ENCODE measurements around the gene KDM6A.
"Not testable (repeated sequence)": the region's sequence is repeated elsewhere in the genome, so short reads cannot be mapped to it uniquely, and the experiment has no call there.

KDM6A gene

DNA sequence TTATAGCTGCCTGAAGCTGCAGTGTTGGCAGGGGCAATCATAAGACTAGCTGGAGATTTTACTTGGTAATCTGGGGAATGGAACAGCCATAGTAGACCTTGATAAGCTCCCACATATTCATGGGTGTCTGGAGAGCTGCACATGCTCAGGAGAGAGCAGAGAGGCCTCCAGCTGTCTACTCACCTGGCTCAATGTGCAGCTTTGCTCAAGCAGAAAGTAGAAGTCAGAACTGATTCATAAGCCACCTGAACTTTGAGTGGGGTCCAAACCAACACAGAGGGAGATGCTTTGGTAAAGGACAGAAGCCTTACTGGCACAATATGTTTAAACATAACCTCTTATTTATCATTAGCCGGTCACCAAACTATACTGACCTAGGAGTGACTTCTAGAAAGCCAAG lies 54.4 kb downstream of the KDM6A start:
- DNase-seq (ENCODE audit: low read depth), result no peak

DNA sequence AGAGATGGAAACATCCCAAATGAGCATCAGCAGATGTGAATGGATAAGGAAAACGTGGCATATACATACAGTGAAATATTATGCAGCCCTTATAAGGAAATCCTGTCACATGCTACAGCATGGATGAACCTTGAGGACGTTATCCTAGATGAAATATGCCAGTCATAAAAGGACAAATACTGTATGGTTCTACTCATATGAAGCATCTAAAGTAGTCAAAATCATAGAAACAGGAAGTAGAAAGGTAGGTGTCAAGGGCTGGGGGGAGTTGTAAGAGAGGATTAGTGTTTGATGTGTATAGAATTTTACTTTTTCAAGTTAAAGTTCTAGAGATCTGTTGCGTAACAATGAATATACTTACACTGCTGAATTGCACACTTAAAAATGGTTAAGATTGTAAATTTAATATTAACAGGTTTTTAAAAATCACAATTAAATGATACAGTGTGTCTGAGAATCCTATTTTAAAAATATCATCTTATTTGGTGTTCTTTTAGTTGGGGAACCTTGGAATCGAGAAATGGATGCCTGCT lies 58.5 kb downstream of the KDM6A start:
- DNase-seq (ENCODE audit: low read depth), result no peak

DNA sequence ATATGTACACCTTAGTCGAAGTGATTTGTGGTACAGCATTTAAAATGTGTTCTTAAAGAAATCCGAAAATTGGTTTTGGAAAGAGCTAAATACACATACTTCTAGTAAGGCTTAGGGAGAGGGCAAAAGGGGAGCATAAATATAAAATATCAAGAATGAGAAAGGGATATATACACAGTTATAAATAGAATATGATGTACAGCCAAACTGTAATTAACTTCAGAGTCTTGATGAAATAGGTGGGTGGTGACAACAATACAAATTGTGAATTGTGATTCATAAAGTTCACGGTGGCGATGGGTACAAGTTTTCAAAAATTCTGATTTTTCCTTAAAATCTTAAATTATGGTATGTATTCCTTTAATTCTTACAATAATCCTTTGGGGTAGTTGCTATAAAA lies 62.2 kb downstream of the KDM6A start:
- DNase-seq (ENCODE audit: low read depth), result no peak

- DNase-seq (ENCODE audit: low read depth), result no peak
These were observed 62.7 kb downstream of the KDM6A start for GRCh38 chrX:44935640-44936039.

DNA sequence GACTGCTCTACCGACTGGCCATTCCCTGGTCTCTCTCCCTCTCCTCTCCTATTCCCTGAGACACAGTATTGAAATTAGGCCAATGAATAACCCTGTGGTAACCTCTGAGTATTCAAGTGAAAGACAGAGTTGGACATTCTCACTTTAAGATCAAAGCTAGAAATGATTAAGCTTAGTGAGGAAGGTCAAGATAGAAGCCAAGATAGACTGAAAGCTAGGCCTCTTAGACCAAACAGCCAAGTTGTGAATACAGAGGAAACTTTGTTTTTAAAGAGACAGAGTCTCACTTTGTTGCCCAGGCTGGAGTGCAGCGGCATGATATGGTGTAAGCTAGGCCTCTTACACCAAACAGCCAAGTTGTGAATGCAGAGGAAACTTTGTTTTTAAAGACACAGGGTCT lies 64.6 kb downstream of the KDM6A start:
- no peak for DNase-seq (ENCODE audit: low read depth)

- DNase-seq (ENCODE audit: low read depth), result no peak
These were observed 65.1 kb downstream of the KDM6A start for GRCh38 chrX:44938111-44938510.

GRCh38 chrX:44940541-44940940 lies 67.6 kb downstream of the KDM6A start:
- not testable (repeated sequence) for DNase-seq (ENCODE audit: low read depth)

DNA sequence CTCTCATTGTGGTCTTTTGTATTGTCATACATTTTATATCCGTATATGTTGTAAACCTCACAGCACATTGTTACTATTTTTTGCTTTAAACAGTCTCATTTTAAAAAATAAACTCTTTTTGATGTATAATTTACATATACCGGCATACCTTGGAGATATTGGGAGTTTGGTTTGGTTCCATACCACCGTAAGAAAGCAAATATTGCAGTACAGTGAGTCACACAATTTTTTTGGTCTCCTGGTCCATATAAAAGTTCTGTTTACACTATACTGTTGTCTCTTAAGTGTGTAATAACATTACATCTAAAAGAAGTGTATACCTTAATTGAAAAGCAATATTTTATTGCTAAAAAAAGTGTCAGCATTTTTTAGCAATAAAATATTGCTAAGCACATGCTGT lies 70.0 kb downstream of the KDM6A start:
- no peak for DNase-seq (ENCODE audit: low read depth)

- DNase-seq (ENCODE audit: low read depth), result no peak
These were observed 71.9 kb downstream of the KDM6A start for GRCh38 chrX:44944894-44945293.

DNA sequence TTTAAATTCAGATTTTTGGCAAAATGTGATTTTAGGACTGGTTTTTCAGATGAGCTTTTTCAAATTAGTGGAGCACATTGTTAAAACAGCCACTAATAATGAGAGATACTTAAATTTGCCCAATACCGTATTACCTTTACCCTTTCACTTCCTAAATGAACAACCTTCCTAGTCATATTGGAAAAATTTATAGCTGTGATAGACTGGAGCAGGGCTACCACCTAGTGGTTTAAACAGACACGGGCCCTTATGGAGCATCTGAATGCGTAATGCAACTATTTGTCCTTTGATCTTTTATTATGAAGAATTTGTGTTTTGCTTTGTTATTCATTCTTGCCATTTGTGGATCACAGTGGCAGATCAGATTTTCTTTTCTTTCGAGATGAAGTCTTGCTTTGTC lies 72.7 kb downstream of the KDM6A start:
- DNase-seq (ENCODE audit: low read depth), result no peak

DNA sequence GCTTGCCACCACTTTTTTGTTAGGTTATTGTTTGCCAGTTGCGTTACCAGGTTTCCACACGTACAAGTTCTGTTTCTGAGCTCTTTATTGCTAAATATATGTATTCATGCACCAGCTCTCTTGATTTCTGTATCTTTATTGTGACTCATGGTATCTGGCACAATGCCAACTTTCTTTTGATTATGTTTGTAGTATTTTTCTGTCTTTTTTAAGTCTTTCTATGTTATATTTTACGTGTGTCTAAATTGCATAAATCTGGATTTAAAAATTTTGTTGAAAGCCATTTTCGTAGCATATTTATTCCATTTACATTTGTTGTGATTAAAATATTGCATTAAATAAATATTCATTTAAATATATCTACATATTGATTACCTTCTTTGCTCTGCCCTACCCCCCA lies 73.8 kb downstream of the KDM6A start:
- no peak for DNase-seq (ENCODE audit: low read depth)

- DNase-seq (ENCODE audit: low read depth), result no peak
These were observed 75.0 kb downstream of the KDM6A start for GRCh38 chrX:44947995-44948394.

GRCh38 chrX:44948406-44948805 lies 75.4 kb downstream of the KDM6A start:
- no peak for DNase-seq (ENCODE audit: low read depth)

- DNase-seq (ENCODE audit: low read depth), result no peak
These were observed 76.1 kb downstream of the KDM6A start for GRCh38 chrX:44949125-44949524.

- not testable (repeated sequence) for DNase-seq (ENCODE audit: low read depth)
These were observed 77.7 kb downstream of the KDM6A start for GRCh38 chrX:44950471-44951366.

DNA sequence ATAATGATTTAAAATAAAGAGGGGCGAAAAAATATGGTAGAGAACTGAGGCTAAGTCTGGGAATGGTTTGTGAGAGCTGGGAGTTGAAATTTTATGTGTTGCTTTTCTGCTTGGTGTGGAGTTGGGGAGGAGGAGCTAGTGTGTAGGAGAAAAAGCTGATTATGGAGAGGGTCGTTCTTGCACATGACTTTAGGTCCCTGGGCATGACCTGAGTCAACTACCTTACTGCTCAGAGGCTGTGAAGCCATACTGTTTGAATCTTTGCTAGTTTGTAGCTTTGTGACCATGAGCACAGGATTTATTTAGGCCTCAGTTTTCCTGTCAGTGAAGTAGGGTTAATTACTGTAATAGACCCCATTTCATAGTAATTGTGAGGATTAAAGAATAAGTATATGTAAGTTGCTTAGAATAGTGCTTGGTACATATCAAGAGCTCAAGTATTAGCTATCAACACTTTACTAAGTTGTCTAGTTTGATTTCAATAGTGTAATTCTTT lies 78.6 kb downstream of the KDM6A start:
- no peak for DNase-seq (ENCODE audit: low read depth)

DNA sequence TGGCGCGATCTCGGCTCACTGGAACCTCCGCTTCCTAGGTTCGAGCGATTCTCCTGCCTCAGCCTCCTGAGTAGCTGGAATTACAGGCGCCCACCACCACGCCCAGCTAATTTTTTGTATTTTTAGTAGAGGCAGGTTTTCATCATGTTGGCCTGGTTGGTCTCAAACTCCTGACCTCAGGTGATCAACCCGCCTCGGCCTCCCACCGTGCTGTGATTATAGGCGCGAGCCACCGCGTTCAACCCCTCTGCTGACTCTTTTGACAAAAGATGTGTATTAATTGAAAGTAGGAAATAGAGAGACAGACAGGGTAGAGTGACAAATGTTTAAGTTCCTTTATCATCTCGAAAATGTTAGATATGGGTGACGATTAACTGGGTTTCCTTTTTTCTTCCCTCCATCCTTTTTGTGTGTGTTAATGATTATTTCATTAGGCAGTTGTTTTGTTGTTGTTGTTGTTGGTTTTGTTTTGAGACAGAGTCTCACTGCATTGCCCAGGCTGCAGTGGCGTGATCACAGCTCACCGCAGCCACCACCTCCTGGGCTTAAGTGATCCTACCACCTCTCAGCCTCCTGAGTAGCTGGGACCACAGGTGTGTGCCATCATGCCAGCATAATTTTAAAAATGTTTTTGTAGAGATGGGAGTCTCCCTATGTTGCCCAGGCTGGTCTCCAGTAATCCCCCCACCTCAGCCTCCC lies 79.5 kb downstream of the KDM6A start:
- DNase-seq (ENCODE audit: low read depth), result no peak

- DNase-seq (ENCODE audit: low read depth), result no peak
These were observed 80.9 kb downstream of the KDM6A start for GRCh38 chrX:44953734-44954502.

- DNase-seq (ENCODE audit: low read depth), result no peak
These were observed 81.6 kb downstream of the KDM6A start for GRCh38 chrX:44954562-44954961.

DNA sequence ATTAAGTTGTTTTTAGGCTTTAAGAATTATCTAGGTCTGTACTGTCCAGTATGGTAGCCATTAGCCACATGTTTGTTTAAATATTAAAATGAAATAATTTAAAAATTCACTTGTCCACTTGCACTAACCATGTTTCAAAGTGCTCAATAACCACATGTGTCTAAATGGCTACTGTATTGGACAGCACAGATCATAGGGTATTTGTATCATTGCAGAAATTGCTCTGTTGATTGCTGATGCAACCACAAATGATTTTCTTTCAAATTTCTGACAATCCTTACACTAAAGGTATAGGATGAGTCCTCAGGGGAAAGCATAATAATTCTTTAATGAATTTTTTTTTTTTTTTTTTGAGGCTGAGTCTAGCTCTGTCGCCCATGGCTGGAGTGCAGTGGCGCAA lies 84.9 kb downstream of the KDM6A start:
- no peak for DNase-seq (ENCODE audit: low read depth)

- DNase-seq (ENCODE audit: low read depth), result no peak
These were observed 85.5 kb downstream of the KDM6A start for GRCh38 chrX:44958480-44958879.
